A673 (cell line): ENCODE measurements around the gene CDKN2C. TPM values are rescaled to one million over a fixed set of nuclear protein-coding genes. Genes with fewer than 3 reads are reported as not detected.

Source experiments
- BruUV-seq: library from RNA; stranded (reverse); fragments of 400-500 nt; replicated peaks from 2 replicates; lab custom pipeline; 2021; lab: Mats Ljungman, UMichigan
- CTCF ChIA-PET: fragments of 300-600 bp; sonication (Branson Sonifier 250); formaldehyde crosslinking; loops from one replicate; lab custom pipeline; 2022; ENCODE audit warnings: antibody characterized with exemption; lab: Charles Lee
- POLR2A ChIA-PET: fragments of 300-600 bp; sonication (Branson Sonifier 250); formaldehyde crosslinking; loops from one replicate; lab custom pipeline; 2022; ENCODE audit warnings: antibody characterized with exemption; ENCODE audit not compliant: low non-redundant PET; lab: Charles Lee
- DNase-seq: peaks from one replicate; pipeline ENCODE4 v3.0.0-alpha.2; 2015; ENCODE audit warnings: low spot score
- H3K27ac ChIP-seq: fragments of 200-600 bp; sonication (generic); 2 replicates; pipeline ENCODE4 v1.5.1; 2016; ENCODE audit warnings: mixed run types, low read depth, mild to moderate bottlenecking, mixed read lengths, antibody characterized with exemption, low read length; ENCODE audit not compliant: poor library complexity, severe bottlenecking
- H3K27me3 ChIP-seq: fragments of 200-600 bp; sonication (generic); replicated peaks from 2 replicates; pipeline ENCODE4 v1.6.1; 2017; ENCODE audit warnings: mixed run types, low read depth, mild to moderate bottlenecking, mixed read lengths, antibody characterized with exemption, low read length; ENCODE audit not compliant: insufficient read depth, poor library complexity
- H3K36me3 ChIP-seq: fragments of 200-600 bp; sonication (generic); 2 replicates; pipeline ENCODE4 v1.6.1; 2016; ENCODE audit warnings: mixed run types, mild to moderate bottlenecking, mixed read lengths, antibody characterized with exemption, low read length; ENCODE audit not compliant: insufficient read depth, poor library complexity, severe bottlenecking
- H3K4me1 ChIP-seq: fragments of 200-600 bp; sonication (generic); 2 replicates; pipeline ENCODE4 v1.6.1; 2017; ENCODE audit warnings: mixed run types, mild to moderate bottlenecking, mixed read lengths, antibody characterized with exemption, low read length; ENCODE audit not compliant: insufficient read depth, poor library complexity, severe bottlenecking
- H3K4me3 ChIP-seq: fragments of 200-600 bp; sonication (generic); 2 replicates; pipeline ENCODE4 v1.5.1; 2016; ENCODE audit warnings: low read depth, mixed run types, mild to moderate bottlenecking, mixed read lengths, low read length; ENCODE audit not compliant: poor library complexity, severe bottlenecking
- H3K9me3 ChIP-seq: fragments of 200-600 bp; sonication (generic); 2 replicates; pipeline ENCODE4 v1.6.1; 2016; ENCODE audit warnings: mixed run types, low read depth, mild to moderate bottlenecking, mixed read lengths, antibody characterized with exemption, low read length; ENCODE audit not compliant: poor library complexity, severe bottlenecking
- EZH2 ChIP-seq: fragments of 200-600 bp; sonication (generic); IDR thresholded peaks from 2 replicates; pipeline ENCODE4 v1.6.1; 2017; ENCODE audit warnings: borderline replicate concordance, low read depth, mild to moderate bottlenecking, mixed read lengths, antibody characterized with exemption, low read length; ENCODE audit not compliant: poor library complexity, severe bottlenecking
- intact Hi-C: fragments of 100-400 bp; cut with micrococcal nuclease; formaldehyde crosslinking; loops from one replicate; pipeline ENCODE4 v1.10.0; 2022; ENCODE audit not compliant: unreplicated experiment
- total RNA-seq: library from RNA; stranded (reverse); gene quantifications from 2 replicates; pipeline ENCODE4 v1.2.3, GENCODE V29; 2021
- TF ChIP-seq, protein P1 (sequence below): fragments of 300-800, 200-600 bp; sonication (generic); conservative IDR thresholded peaks from 2 replicates; pipeline ENCODE4 v1.5.1; 2017; ENCODE audit warnings: low read depth, mild to moderate bottlenecking, antibody characterized with exemption, low read length, moderate library complexity, mixed read lengths

The CDKN2C gene
- total RNA-seq, 1 experiment from 2014 or later, result 53.5 TPM

DNA sequence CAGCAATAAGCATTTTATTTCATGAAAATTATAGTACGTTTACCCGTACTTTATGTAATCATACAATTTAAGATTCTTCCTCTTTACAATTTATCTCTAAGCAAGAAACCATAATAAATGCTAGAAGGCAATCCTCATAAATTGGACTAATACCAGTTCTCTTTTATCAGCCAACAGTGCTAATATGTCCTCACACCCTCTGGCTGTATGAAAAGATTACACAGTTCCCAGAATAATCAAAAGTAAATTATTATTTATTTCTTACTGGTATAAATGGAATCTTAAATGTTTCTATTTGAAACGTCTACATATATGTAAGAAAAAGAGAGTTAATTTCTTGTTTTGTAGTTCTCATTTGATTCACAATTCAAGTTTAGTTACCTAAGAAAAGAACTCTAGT is 3.1 kb upstream of the CDKN2C start:
- BruUV-seq, result no TSS peak
- intact Hi-C loops, result loop anchor here (5.0 kb wide), 1 partner anchor 95 kb away; no protein-coding TSS in a partner anchor
- peak overlapping the region; percentile 92 for H3K4me3 ChIP-seq
- CTCF ChIA-PET, result no interaction called here
- H3K4me1 ChIP-seq, result peaks cover 10% of the 10 kb centered on the region
- H3K9me3 ChIP-seq, result no peaks in the 10 kb centered on the region
- H3K27me3 ChIP-seq, result no peaks in the 10 kb centered on the region
- no peak for TF ChIP-seq EZH2
- TF ChIP-seq, protein P1, sequence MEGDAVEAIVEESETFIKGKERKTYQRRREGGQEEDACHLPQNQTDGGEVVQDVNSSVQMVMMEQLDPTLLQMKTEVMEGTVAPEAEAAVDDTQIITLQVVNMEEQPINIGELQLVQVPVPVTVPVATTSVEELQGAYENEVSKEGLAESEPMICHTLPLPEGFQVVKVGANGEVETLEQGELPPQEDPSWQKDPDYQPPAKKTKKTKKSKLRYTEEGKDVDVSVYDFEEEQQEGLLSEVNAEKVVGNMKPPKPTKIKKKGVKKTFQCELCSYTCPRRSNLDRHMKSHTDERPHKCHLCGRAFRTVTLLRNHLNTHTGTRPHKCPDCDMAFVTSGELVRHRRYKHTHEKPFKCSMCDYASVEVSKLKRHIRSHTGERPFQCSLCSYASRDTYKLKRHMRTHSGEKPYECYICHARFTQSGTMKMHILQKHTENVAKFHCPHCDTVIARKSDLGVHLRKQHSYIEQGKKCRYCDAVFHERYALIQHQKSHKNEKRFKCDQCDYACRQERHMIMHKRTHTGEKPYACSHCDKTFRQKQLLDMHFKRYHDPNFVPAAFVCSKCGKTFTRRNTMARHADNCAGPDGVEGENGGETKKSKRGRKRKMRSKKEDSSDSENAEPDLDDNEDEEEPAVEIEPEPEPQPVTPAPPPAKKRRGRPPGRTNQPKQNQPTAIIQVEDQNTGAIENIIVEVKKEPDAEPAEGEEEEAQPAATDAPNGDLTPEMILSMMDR, result no peak
- H3K36me3 ChIP-seq, result no peaks in the 10 kb centered on the region
- no peak for DNase-seq
- POLR2A ChIA-PET, result no interaction called here
- peak overlapping the region; percentile 97 for H3K27ac ChIP-seq

- intact Hi-C loops, result loop anchor here (5.0 kb wide), 1 partner anchor 95 kb away; no protein-coding TSS in a partner anchor
- Histone ChIP-seq H3K36me3 (peaks cover under 1% of the 10 kb centered on the region), H3K4me1 (peaks cover 12% of the 10 kb centered on the region), H3K27me3 (no peaks in the 10 kb centered on the region), H3K4me3 (peak overlapping the region; percentile 92), H3K9me3 (no peaks in the 10 kb centered on the region), H3K27ac (peak overlapping the region; percentile 97)
- no peak for DNase-seq
- ChIA-PET CTCF (no interaction called here), POLR2A (no interaction called here)
- BruUV-seq, result TSS peak; percentile 41
- no peak for TF ChIP-seq EZH2
- TF ChIP-seq, protein P1, result no peak; the same call in 1 of the 2 replicates
These were observed 2.5 kb upstream of the CDKN2C start for GRCh38 chr1:50967416-50968157.

DNA sequence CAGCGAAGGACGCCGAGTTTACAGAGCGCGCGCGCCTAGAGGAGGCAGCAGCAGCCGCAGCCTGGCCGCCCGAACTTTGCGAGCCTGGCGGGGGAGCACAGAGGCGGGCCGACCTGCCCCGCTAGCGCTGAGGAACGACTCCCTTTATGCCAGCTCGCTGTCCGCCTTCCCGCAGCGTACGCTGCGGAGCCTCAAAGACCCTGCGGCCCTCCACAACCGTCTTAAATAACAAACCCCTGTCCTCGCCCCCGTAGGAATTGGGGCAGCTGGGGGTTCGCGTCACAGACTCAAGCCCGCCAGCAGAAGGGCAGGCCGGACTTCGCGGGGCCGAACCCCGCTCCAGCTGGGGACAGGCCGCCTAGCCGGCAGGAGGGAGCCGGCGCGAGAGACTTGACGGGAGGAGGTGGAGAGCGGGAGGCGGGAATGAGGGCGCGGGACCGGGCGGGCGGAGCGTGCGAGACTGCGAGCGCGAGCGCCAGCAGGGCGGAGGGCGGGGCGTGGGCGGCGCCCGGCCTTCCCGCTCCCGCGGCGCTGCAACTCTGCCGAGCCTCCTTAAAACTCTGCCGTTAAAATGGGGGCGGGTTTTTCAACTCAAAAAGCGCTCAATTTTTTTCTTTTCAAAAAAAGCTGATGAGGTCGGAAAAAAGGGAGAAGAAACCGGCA is 1.8 kb upstream of the CDKN2C start:
- ChIA-PET POLR2A (no interaction called here), CTCF (no interaction called here)
- intact Hi-C loops, result loop anchor here (5.0 kb wide), 1 partner anchor 96 kb away; no protein-coding TSS in a partner anchor
- peaks cover 7% of the 10 kb centered on the region for H3K36me3 ChIP-seq
- peak overlapping the region; percentile 97 for H3K27ac ChIP-seq
- no peak for TF ChIP-seq EZH2
- TF ChIP-seq, protein P1, result peak; percentile 50; the same call in 1 of the 2 replicates
- H3K4me3 ChIP-seq, result peak overlapping the region; percentile 92
- BruUV-seq, result no TSS peak
- no peaks in the 10 kb centered on the region for H3K27me3 ChIP-seq
- H3K4me1 ChIP-seq, result peaks cover 19% of the 10 kb centered on the region
- no peaks in the 10 kb centered on the region for H3K9me3 ChIP-seq
- DNase-seq, result peak; percentile 96
